HepG2 (cell line): ENCODE results near the gene MAPK8. TPM values are rescaled to one million over a fixed set of nuclear protein-coding genes. Genes with fewer than 3 reads are reported as not detected.

Source experiments
- ATAC-seq: fragments of 200-7000 bp; cut with Tn5 transposase; 3 replicates; pipeline ENCODE4 v1.9.1; 2020; ENCODE audit warnings: mild to moderate bottlenecking, moderate library complexity
- BruUV-seq: library from RNA; stranded (reverse); fragments of 400-500 nt; replicated peaks from 2 replicates; lab custom pipeline; 2021; lab: Mats Ljungman, UMichigan
- CTCF ChIA-PET: fragments of 300-600 bp; formaldehyde crosslinking; extraction: SDS; loops from one replicate; lab custom pipeline; 2021; ENCODE audit warnings: low total read pairs, inconsistent platforms, low intra/inter-chr PET ratio; lab: Yijun Ruan, JAX
- POLR2A ChIA-PET: fragments of 350-600 bp; sonication (Branson Sonifier 250); formaldehyde crosslinking; loops from one replicate; lab custom pipeline; 2020; ENCODE audit warnings: antibody characterized with exemption, inconsistent platforms; lab: Yijun Ruan, JAX
- DNase-seq: peaks from one replicate; pipeline ENCODE4 v3.0.0-alpha.2; 2015; ENCODE audit warnings: low spot score
- FAIRE-seq: peaks from 3 replicates; lab custom pipeline; 2011; peaks lifted over from hg19 to GRCh38; lab: Jason Lieb, UNC
- H2AFZ ChIP-seq: one replicate; pipeline ENCODE4 v1.6.1; 2011; ENCODE audit warnings: low read length, inconsistent platforms
- H3K27ac ChIP-seq: fragments of 300-600 bp; 3 replicates; pipeline ENCODE4 v1.8.0; 2011; ENCODE audit warnings: mixed run types, mild to moderate bottlenecking, mixed read lengths, low read length, inconsistent platforms; ENCODE audit not compliant: insufficient read depth; ENCODE audit errors: extremely low read length
- H3K27me3 ChIP-seq, 2 experiments: fragments of 200-600 bp in 1 of 2; 2 replicates in 1 of 2; 3 replicates in 1 of 2; pipeline versions ENCODE4 v1.6.0 to v1.8.0; 2011; ENCODE audit warnings: low read length in 2 of 2, mild to moderate bottlenecking in 2 of 2, moderate library complexity in 2 of 2, inconsistent platforms in 1 of 2; ENCODE audit not compliant: insufficient read depth in 2 of 2, control insufficient read depth in 1 of 2
- H3K36me3 ChIP-seq, 2 experiments: fragments of 200-600 bp in 1 of 2; replicated peaks in 1 of 2; 2 replicates in 1 of 2; 3 replicates in 1 of 2; pipeline versions ENCODE4 v1.5.1 to v1.8.0; 2011; ENCODE audit warnings: low read length in 2 of 2, inconsistent platforms in 1 of 2; ENCODE audit not compliant: insufficient read depth in 2 of 2, control insufficient read depth in 1 of 2
- H3K4me1 ChIP-seq: 2 replicates; pipeline ENCODE4 v1.5.1; 2012; ENCODE audit warnings: low read length, inconsistent platforms; ENCODE audit not compliant: insufficient read depth
- H3K4me2 ChIP-seq: 2 replicates; pipeline ENCODE4 v1.6.0; 2011; ENCODE audit warnings: low read depth, low read length, inconsistent platforms
- H3K4me3 ChIP-seq, 3 experiments: fragments of 200-600 bp in 1 of 3; sonication (generic), shearing (Covaris generic) in 1 of 3; replicated peaks in 1 of 3; 2 replicates each; pipeline ENCODE4 v1.5.1; 2011 to 2016; ENCODE audit warnings: low read length in 3 of 3, inconsistent platforms in 2 of 3, low read depth in 2 of 3, mild to moderate bottlenecking in 2 of 3, control low read depth in 1 of 3, mixed read lengths in 1 of 3; ENCODE audit not compliant: insufficient read depth in 1 of 3
- H3K79me2 ChIP-seq: one replicate; pipeline ENCODE4 v1.6.1; 2011; ENCODE audit warnings: low read length, inconsistent platforms; ENCODE audit not compliant: insufficient read depth
- H3K9ac ChIP-seq: 2 replicates; pipeline ENCODE4 v1.6.0; 2011; ENCODE audit warnings: mild to moderate bottlenecking, low read depth, low read length, inconsistent platforms; ENCODE audit not compliant: insufficient read depth
- H3K9me3 ChIP-seq: 2 replicates; pipeline ENCODE4 v1.5.1; 2012; ENCODE audit warnings: mild to moderate bottlenecking, low read length
- H4K20me1 ChIP-seq: 2 replicates; pipeline ENCODE4 v1.6.0; 2011; ENCODE audit warnings: inconsistent platforms, mild to moderate bottlenecking, low read length, moderate library complexity; ENCODE audit not compliant: insufficient read depth
- ETV6 ChIP-seq: sonication (generic); formaldehyde crosslinking; conservative IDR thresholded peaks from 2 replicates; pipeline ENCODE4 v1.4.0; 2020; ENCODE audit warnings: missing genetic modification reagents
- FOXO1 ChIP-seq: sonication (generic); formaldehyde crosslinking; IDR thresholded peaks from 2 replicates; pipeline ENCODE4 v1.4.0; 2020; ENCODE audit warnings: missing genetic modification reagents
- NAIF1 ChIP-seq: sonication (generic); formaldehyde crosslinking; IDR thresholded peaks from 2 replicates; pipeline ENCODE4 v1.5.0; 2020; ENCODE audit warnings: mild to moderate bottlenecking, missing genetic modification reagents, borderline replicate concordance
- SETDB1 ChIP-seq: sonication (generic); formaldehyde crosslinking; IDR thresholded peaks from 2 replicates; pipeline ENCODE4 v1.5.1; 2020; ENCODE audit warnings: missing genetic modification reagents, mild to moderate bottlenecking, borderline replicate concordance
- ZNF460 ChIP-seq: sonication (generic); formaldehyde crosslinking; IDR thresholded peaks from 2 replicates; pipeline ENCODE4 v1.5.1; 2020; ENCODE audit warnings: missing genetic modification reagents, mild to moderate bottlenecking, borderline replicate concordance
- ZNF496 ChIP-seq: sonication (generic); formaldehyde crosslinking; IDR thresholded peaks from 2 replicates; pipeline ENCODE4 v1.8.1; 2023; ENCODE audit warnings: mild to moderate bottlenecking, moderate library complexity, missing genetic modification reagents; ENCODE audit not compliant: insufficient replicate concordance
- ZNF660 ChIP-seq: sonication (generic); formaldehyde crosslinking; IDR thresholded peaks from 2 replicates; pipeline ENCODE4 v1.5.1; 2020; ENCODE audit warnings: mild to moderate bottlenecking, low read depth, missing genetic modification reagents, borderline replicate concordance
- ZNF772 ChIP-seq: sonication (generic); formaldehyde crosslinking; IDR thresholded peaks from 2 replicates; pipeline ENCODE4 v1.5.0; 2020; ENCODE audit warnings: mild to moderate bottlenecking, missing genetic modification reagents
- ZNF792 ChIP-seq: IDR thresholded peaks from 2 replicates; pipeline ENCODE4 v1.6.1; 2016
- WGBS: methylation state at CpG from one replicate; pipeline ENCODE4 v1.1.6; 2017; ENCODE audit warnings: low lambda C conversion rate; 5-methylcytosine and 5-hydroxymethylcytosine counted together
- in situ Hi-C: cut with HindIII; loops from 2 replicates; pipeline ENCODE4 v1.10.0; 2017; ENCODE audit warnings: low pct_unique_long_range_greater_than_20kb; ENCODE audit not compliant: extremely low pct_ligation_motif_present
- intact Hi-C: fragments of 100-400 bp; cut with micrococcal nuclease; formaldehyde crosslinking; loops from one replicate; pipeline ENCODE4 v1.10.0; 2022; ENCODE audit not compliant: unreplicated experiment
- polyA plus RNA-seq, 8 experiments: library from polyadenylated mRNA; depleted of rRNA in 3 of 8; stranded (reverse) in 7 of 8; unstranded in 1 of 8; fragments of >200 nt; fragmentation: Illumina TruSeq in 4 of 8; extraction: Trizol in 4 of 8; gene quantifications; 2 replicates each; pipeline versions ENCODE4 v1.2.1 to v1.2.3, GENCODE V29; 2011 to 2016; ENCODE audit warnings: low read depth in 4 of 8, missing spikeins in 1 of 8, mixed read lengths in 1 of 8; ENCODE audit not compliant: insufficient read depth in 1 of 8
- total RNA-seq, 5 experiments: library from RNA; depleted of rRNA; stranded (reverse); fragments of >200 nt; fragmentation: Illumina TruSeq; extraction: Trizol; gene quantifications; 2 replicates each; pipeline ENCODE4 v1.2.3, GENCODE V29; 2016; ENCODE audit warnings: low read depth in 1 of 5
- TF ChIP-seq, protein P1 (sequence below): sonication (generic); formaldehyde crosslinking; IDR thresholded peaks from 2 replicates; pipeline ENCODE4 v1.9.0; 2021; ENCODE audit warnings: mild to moderate bottlenecking, missing genetic modification reagents
- TF ChIP-seq, protein P2 (sequence below): conservative IDR thresholded peaks from 2 replicates; pipeline ENCODE4 v1.6.1; 2018; ENCODE audit warnings: missing genetic modification reagents
- TF ChIP-seq, protein P3 (sequence below): sonication (generic); formaldehyde crosslinking; IDR thresholded peaks from 2 replicates; pipeline ENCODE4 v1.4.0; 2020; ENCODE audit warnings: missing genetic modification reagents
- TF ChIP-seq, protein P4 (sequence below): sonication (generic); formaldehyde crosslinking; IDR thresholded peaks from 2 replicates; pipeline ENCODE4 v1.5.1; 2020; ENCODE audit warnings: missing genetic modification reagents, mild to moderate bottlenecking, borderline replicate concordance

MAPK8 gene
- total and polyA plus RNA-seq, 2 of the 13 experiments (the other 11 are each of a cell fraction or from before 2014, with no cell fraction given), result 41.6 to 47.3 TPM

DNA sequence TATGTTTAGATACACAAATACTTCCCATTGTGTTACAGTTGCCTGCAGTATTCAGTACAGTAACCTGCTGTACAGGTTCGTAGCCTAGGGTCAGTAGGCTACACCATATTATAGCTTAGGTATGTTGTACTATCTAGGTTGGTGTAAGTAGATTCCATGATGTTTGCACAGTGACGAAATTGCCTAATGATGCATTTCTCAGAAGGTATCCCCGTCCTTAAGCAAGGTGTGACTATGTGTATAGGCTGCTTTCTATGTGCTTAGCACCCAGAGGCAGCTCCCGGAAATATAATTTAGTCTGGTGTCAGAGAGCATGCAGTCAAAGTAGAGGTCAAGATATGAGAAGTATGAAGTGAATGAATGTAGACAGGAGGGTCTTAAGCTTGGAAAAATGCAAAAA, 9.8 kb downstream of the MAPK8 start:
- H3K9me3 ChIP-seq, result no peaks in the 10 kb centered on the region
- H3K79me2 ChIP-seq, result peaks cover 23% of the 10 kb centered on the region
- ChIA-PET POLR2A (no interaction called here), CTCF (no interaction called here)
- H4K20me1 ChIP-seq, result peaks cover 2% of the 10 kb centered on the region; the same call in 1 of the 2 replicates
- FAIRE-seq (no peak), ATAC-seq (no peak), DNase-seq (no peak)
- H3K4me3 ChIP-seq, result no peak overlapping the region
- no peak overlapping the region for H2AFZ ChIP-seq
- in situ Hi-C loops (no loop called here), intact Hi-C loops (no loop called here)
- no peak overlapping the region for H3K27ac ChIP-seq
- H3K36me3 ChIP-seq, result no peaks in the 10 kb centered on the region
- H3K4me2 ChIP-seq, result no peak overlapping the region
- no peak overlapping the region for H3K9ac ChIP-seq
- no peaks in the 10 kb centered on the region for H3K4me1 ChIP-seq
- no TSS peak for BruUV-seq
- no peaks in the 10 kb centered on the region for H3K27me3 ChIP-seq
- WGBS, result 94% methylated on average over 4 of the region's 4 CpGs
- TF ChIP-seq, protein P1, sequence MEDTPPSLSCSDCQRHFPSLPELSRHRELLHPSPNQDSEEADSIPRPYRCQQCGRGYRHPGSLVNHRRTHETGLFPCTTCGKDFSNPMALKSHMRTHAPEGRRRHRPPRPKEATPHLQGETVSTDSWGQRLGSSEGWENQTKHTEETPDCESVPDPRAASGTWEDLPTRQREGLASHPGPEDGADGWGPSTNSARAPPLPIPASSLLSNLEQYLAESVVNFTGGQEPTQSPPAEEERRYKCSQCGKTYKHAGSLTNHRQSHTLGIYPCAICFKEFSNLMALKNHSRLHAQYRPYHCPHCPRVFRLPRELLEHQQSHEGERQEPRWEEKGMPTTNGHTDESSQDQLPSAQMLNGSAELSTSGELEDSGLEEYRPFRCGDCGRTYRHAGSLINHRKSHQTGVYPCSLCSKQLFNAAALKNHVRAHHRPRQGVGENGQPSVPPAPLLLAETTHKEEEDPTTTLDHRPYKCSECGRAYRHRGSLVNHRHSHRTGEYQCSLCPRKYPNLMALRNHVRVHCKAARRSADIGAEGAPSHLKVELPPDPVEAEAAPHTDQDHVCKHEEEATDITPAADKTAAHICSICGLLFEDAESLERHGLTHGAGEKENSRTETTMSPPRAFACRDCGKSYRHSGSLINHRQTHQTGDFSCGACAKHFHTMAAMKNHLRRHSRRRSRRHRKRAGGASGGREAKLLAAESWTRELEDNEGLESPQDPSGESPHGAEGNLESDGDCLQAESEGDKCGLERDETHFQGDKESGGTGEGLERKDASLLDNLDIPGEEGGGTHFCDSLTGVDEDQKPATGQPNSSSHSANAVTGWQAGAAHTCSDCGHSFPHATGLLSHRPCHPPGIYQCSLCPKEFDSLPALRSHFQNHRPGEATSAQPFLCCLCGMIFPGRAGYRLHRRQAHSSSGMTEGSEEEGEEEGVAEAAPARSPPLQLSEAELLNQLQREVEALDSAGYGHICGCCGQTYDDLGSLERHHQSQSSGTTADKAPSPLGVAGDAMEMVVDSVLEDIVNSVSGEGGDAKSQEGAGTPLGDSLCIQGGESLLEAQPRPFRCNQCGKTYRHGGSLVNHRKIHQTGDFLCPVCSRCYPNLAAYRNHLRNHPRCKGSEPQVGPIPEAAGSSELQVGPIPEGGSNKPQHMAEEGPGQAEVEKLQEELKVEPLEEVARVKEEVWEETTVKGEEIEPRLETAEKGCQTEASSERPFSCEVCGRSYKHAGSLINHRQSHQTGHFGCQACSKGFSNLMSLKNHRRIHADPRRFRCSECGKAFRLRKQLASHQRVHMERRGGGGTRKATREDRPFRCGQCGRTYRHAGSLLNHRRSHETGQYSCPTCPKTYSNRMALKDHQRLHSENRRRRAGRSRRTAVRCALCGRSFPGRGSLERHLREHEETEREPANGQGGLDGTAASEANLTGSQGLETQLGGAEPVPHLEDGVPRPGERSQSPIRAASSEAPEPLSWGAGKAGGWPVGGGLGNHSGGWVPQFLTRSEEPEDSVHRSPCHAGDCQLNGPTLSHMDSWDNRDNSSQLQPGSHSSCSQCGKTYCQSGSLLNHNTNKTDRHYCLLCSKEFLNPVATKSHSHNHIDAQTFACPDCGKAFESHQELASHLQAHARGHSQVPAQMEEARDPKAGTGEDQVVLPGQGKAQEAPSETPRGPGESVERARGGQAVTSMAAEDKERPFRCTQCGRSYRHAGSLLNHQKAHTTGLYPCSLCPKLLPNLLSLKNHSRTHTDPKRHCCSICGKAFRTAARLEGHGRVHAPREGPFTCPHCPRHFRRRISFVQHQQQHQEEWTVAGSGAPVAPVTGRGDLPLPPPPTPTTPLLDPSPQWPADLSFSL (CRISPR knock-in tag), result no peak
- no peak for TF ChIP-seq ZNF460 (CRISPR knock-in tag)
- TF ChIP-seq FOXO1 (CRISPR knock-in tag), result no peak
- TF ChIP-seq, protein P2, sequence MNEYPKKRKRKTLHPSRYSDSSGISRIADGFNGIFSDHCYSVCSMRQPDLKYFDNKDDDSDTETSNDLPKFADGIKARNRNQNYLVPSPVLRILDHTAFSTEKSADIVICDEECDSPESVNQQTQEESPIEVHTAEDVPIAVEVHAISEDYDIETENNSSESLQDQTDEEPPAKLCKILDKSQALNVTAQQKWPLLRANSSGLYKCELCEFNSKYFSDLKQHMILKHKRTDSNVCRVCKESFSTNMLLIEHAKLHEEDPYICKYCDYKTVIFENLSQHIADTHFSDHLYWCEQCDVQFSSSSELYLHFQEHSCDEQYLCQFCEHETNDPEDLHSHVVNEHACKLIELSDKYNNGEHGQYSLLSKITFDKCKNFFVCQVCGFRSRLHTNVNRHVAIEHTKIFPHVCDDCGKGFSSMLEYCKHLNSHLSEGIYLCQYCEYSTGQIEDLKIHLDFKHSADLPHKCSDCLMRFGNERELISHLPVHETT, result no peak
- no peak for TF ChIP-seq ZNF660 (CRISPR knock-in tag)
- TF ChIP-seq SETDB1 (CRISPR knock-in tag), result no peak
- no peak for TF ChIP-seq ETV6 (CRISPR knock-in tag)
- TF ChIP-seq ZNF496, result no peak
- no peak for TF ChIP-seq ZNF792 (CRISPR knock-in tag)
- TF ChIP-seq ZNF772, result no peak
- TF ChIP-seq, protein P3, sequence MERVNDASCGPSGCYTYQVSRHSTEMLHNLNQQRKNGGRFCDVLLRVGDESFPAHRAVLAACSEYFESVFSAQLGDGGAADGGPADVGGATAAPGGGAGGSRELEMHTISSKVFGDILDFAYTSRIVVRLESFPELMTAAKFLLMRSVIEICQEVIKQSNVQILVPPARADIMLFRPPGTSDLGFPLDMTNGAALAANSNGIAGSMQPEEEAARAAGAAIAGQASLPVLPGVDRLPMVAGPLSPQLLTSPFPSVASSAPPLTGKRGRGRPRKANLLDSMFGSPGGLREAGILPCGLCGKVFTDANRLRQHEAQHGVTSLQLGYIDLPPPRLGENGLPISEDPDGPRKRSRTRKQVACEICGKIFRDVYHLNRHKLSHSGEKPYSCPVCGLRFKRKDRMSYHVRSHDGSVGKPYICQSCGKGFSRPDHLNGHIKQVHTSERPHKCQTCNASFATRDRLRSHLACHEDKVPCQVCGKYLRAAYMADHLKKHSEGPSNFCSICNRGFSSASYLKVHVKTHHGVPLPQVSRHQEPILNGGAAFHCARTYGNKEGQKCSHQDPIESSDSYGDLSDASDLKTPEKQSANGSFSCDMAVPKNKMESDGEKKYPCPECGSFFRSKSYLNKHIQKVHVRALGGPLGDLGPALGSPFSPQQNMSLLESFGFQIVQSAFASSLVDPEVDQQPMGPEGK (CRISPR knock-in tag), result no peak
- TF ChIP-seq, protein P4, sequence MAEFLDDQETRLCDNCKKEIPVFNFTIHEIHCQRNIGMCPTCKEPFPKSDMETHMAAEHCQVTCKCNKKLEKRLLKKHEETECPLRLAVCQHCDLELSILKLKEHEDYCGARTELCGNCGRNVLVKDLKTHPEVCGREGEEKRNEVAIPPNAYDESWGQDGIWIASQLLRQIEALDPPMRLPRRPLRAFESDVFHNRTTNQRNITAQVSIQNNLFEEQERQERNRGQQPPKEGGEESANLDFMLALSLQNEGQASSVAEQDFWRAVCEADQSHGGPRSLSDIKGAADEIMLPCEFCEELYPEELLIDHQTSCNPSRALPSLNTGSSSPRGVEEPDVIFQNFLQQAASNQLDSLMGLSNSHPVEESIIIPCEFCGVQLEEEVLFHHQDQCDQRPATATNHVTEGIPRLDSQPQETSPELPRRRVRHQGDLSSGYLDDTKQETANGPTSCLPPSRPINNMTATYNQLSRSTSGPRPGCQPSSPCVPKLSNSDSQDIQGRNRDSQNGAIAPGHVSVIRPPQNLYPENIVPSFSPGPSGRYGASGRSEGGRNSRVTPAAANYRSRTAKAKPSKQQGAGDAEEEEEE (CRISPR knock-in tag), result no peak
- no peak for TF ChIP-seq NAIF1 (CRISPR knock-in tag)
